Neural cell (in vitro differentiated cells): ENCODE data around the gene TSGA10IP. TPM values are rescaled to one million over a fixed set of nuclear protein-coding genes. Genes with fewer than 3 reads are reported as not detected.

Experiments used
- H2AFZ ChIP-seq: fragments of 200-600, 300-800 bp; sonication (generic), shearing (Covaris generic); 2 replicates; pipeline ENCODE4 v1.6.0; 2014; ENCODE audit warnings: low read depth, mild to moderate bottlenecking, antibody characterized with exemption, low read length, moderate library complexity
- H3F3A ChIP-seq: fragments of 200-600 bp; shearing (Covaris generic); 2 replicates; pipeline ENCODE4 v1.6.1; 2016; ENCODE audit warnings: mild to moderate bottlenecking, moderate library complexity, mixed read lengths, antibody characterized with exemption, low read length; ENCODE audit not compliant: insufficient read depth, poor library complexity, severe bottlenecking
- H3K27ac ChIP-seq: fragments of 200-600, 300-800 bp; sonication (generic), shearing (Covaris generic); 2 replicates; pipeline ENCODE4 v1.5.1; 2014; ENCODE audit warnings: mild to moderate bottlenecking, low read length, moderate library complexity
- H3K27me3 ChIP-seq: fragments of 300-800, 200-600 bp; sonication (generic), shearing (Covaris generic); 2 replicates; pipeline ENCODE4 v1.6.0; 2014; ENCODE audit warnings: mild to moderate bottlenecking, low read depth, low read length, moderate library complexity; ENCODE audit not compliant: insufficient read depth
- H3K36me3 ChIP-seq: fragments of 300-800, 200-600 bp; sonication (generic), shearing (Covaris generic); 2 replicates; pipeline ENCODE4 v1.5.1; 2014; ENCODE audit warnings: mild to moderate bottlenecking, antibody characterized with exemption, low read length, moderate library complexity; ENCODE audit not compliant: insufficient read depth
- H3K4me2 ChIP-seq: fragments of 300-800, 200-600 bp; sonication (generic), shearing (Covaris generic); 2 replicates; pipeline ENCODE4 v1.6.0; 2014; ENCODE audit warnings: mild to moderate bottlenecking, low read length
- H3K4me3 ChIP-seq: fragments of 300-800, 200-600 bp; sonication (generic), shearing (Covaris generic); 2 replicates; pipeline ENCODE4 v1.5.1; 2014; ENCODE audit warnings: mild to moderate bottlenecking, low read length, moderate library complexity
- H3K79me2 ChIP-seq: fragments of 200-600 bp; shearing (Covaris generic); replicated peaks from 2 replicates; pipeline ENCODE4 v1.6.0; 2014; ENCODE audit warnings: mild to moderate bottlenecking, low read length, moderate library complexity; ENCODE audit not compliant: insufficient read depth
- H3K9ac ChIP-seq: fragments of 300-800, 200-600 bp; sonication (generic), shearing (Covaris generic); 2 replicates; pipeline ENCODE4 v1.6.1; 2016; ENCODE audit warnings: mild to moderate bottlenecking, low read length, mixed read lengths
- H3K9me2 ChIP-seq: fragments of 200-600 bp; shearing (Covaris generic); 2 replicates; pipeline ENCODE4 v1.6.1; 2016; ENCODE audit warnings: mild to moderate bottlenecking, low read length, mixed read lengths; ENCODE audit not compliant: insufficient read depth
- H3K9me3 ChIP-seq: fragments of 200-600, 300-800 bp; sonication (generic), shearing (Covaris generic); 2 replicates; pipeline ENCODE4 v1.6.1; 2016; ENCODE audit warnings: mild to moderate bottlenecking, mixed run types, low read length, moderate library complexity, mixed read lengths
- H4K20me1 ChIP-seq: fragments of 200-600 bp; shearing (Covaris generic); 2 replicates; pipeline ENCODE4 v1.6.1; 2016; ENCODE audit warnings: mild to moderate bottlenecking, mixed run types; ENCODE audit not compliant: insufficient read depth
- EP300 ChIP-seq: fragments of 450-650 bp; conservative IDR thresholded peaks from 2 replicates; pipeline ENCODE4 v1.6.1; 2014; ENCODE audit warnings: antibody characterized with exemption, mild to moderate bottlenecking, moderate library complexity; ENCODE audit not compliant: poor library complexity, severe bottlenecking
- EZH2 ChIP-seq: fragments of 200-600, 300-800 bp; shearing (Covaris generic), sonication (generic); IDR thresholded peaks from 2 replicates; pipeline ENCODE4 v1.6.1; 2014; ENCODE audit warnings: antibody characterized with exemption, low read length, borderline replicate concordance, mild to moderate bottlenecking; ENCODE audit not compliant: insufficient read depth, poor library complexity, severe bottlenecking
- MXI1 ChIP-seq: fragments of 450-650 bp; conservative IDR thresholded peaks from 2 replicates; pipeline ENCODE4 v1.6.1; 2014; ENCODE audit warnings: antibody characterized with exemption, mild to moderate bottlenecking; ENCODE audit not compliant: poor library complexity, severe bottlenecking
- POLR2AphosphoS5 ChIP-seq: IDR thresholded peaks from 2 replicates; pipeline ENCODE4 v1.6.1; 2012
- RAD21 ChIP-seq: fragments of 450-650 bp; conservative IDR thresholded peaks from 2 replicates; pipeline ENCODE4 v1.6.1; 2014; ENCODE audit warnings: antibody characterized with exemption, mild to moderate bottlenecking, moderate library complexity
- REST ChIP-seq: IDR thresholded peaks from 2 replicates; pipeline ENCODE4 v1.6.1; 2012; ENCODE audit warnings: borderline replicate concordance
- SMC3 ChIP-seq: fragments of 450-650 bp; conservative IDR thresholded peaks from 2 replicates; pipeline ENCODE4 v1.6.1; 2014; ENCODE audit warnings: antibody characterized with exemption, mild to moderate bottlenecking, moderate library complexity; ENCODE audit not compliant: poor library complexity
- TAF1 ChIP-seq: IDR thresholded peaks from 2 replicates; pipeline ENCODE4 v1.6.1; 2012; ENCODE audit warnings: low read depth
- polyA plus RNA-seq: library from polyadenylated mRNA; depleted of rRNA; stranded (reverse); fragments of >200 nt; gene quantifications from 2 replicates; pipeline ENCODE4 v1.2.3, GENCODE V29; 2014
- TF ChIP-seq, protein P1 (sequence below): fragments of 450-650 bp; IDR thresholded peaks from 2 replicates; pipeline ENCODE4 v1.5.1; 2014; ENCODE audit warnings: antibody characterized with exemption, mild to moderate bottlenecking, moderate library complexity; ENCODE audit not compliant: poor library complexity, severe bottlenecking

Gene TSGA10IP
- polyA plus RNA-seq, 1 donor from 2014 or later: 0.53 TPM

DNA sequence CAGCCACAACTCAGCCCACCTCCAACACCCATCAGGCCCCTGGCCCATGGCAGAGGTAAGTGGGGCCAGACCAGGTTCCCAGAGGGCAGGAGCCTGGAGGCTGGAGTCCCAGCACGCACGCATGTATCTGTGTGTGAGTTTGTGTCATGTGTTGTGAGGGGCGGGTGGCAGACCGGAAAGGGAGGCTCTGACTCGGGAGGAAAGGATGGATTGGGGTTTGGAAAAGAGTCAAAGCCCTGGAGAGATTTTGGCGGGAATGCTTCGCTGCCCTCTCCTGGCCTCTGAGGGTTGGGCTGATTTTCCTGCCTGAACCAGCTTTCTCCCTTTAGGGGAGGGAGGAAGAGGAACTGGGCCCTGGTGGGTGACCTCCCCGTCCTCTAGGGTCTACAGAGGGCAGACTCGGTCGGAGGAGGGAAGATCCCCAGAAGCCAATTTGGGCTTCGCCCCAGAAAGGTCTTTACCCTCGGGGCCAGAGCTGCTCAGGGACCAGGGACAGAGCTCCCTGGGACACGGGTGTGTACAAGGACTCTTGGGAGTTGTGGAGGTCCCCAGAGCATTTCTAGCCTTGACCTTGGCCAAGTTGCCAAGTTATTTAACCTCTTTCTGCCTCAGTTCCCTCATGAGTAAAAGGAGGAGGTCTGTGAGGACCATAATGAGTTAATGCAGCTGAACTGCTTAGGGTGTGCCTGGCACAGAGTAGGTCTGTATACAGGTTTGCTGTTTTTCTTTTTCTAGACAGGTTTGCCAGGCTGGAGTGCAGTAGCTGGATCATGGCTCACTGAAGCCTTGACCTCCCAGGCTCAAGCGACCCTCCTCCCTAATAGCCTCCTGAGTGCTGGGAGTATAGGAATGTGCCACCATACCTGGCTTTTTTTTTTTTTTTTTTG, 33.4 kb upstream of the TSGA10IP start:
- Histone ChIP-seq H2AFZ (no peak overlapping the region), H3K4me3 (no peak overlapping the region), H3K9me2 (no peaks in the 10 kb centered on the region), H3K27me3 (peaks cover 2% of the 10 kb centered on the region), H3K4me2 (no peak overlapping the region), H3K79me2 (no peaks in the 10 kb centered on the region), H4K20me1 (no peaks in the 10 kb centered on the region), H3K9ac (no peak overlapping the region), H3K27ac (no peak overlapping the region), H3K36me3 (no peaks in the 10 kb centered on the region), H3F3A (no peaks in the 10 kb centered on the region), H3K9me3 (no peaks in the 10 kb centered on the region)
- TF ChIP-seq REST: no peak
- no peak for TF ChIP-seq EZH2
- TF ChIP-seq TAF1: no peak
- TF ChIP-seq, protein P1, sequence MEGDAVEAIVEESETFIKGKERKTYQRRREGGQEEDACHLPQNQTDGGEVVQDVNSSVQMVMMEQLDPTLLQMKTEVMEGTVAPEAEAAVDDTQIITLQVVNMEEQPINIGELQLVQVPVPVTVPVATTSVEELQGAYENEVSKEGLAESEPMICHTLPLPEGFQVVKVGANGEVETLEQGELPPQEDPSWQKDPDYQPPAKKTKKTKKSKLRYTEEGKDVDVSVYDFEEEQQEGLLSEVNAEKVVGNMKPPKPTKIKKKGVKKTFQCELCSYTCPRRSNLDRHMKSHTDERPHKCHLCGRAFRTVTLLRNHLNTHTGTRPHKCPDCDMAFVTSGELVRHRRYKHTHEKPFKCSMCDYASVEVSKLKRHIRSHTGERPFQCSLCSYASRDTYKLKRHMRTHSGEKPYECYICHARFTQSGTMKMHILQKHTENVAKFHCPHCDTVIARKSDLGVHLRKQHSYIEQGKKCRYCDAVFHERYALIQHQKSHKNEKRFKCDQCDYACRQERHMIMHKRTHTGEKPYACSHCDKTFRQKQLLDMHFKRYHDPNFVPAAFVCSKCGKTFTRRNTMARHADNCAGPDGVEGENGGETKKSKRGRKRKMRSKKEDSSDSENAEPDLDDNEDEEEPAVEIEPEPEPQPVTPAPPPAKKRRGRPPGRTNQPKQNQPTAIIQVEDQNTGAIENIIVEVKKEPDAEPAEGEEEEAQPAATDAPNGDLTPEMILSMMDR: peak; percentile 31

GRCh38 chr11:65912845-65913244, 32.4 kb upstream of the TSGA10IP start:
- H3K27me3 ChIP-seq: no peaks in the 10 kb centered on the region
- no peaks in the 10 kb centered on the region for H4K20me1 ChIP-seq
- H3K4me3 ChIP-seq: no peak overlapping the region
- H3K9ac ChIP-seq: no peak overlapping the region
- H3K27ac ChIP-seq: no peak overlapping the region
- no peaks in the 10 kb centered on the region for H3K9me3 ChIP-seq
- no peaks in the 10 kb centered on the region for H3K9me2 ChIP-seq
- H3F3A ChIP-seq: no peaks in the 10 kb centered on the region
- H2AFZ ChIP-seq: no peak overlapping the region
- peaks cover 3% of the 10 kb centered on the region for H3K79me2 ChIP-seq
- no peak for TF ChIP-seq SMC3
- no peak for TF ChIP-seq REST
- no peak for TF ChIP-seq TAF1
- TF ChIP-seq RAD21: no peak
- TF ChIP-seq POLR2AphosphoS5: no peak
- TF ChIP-seq EP300: no peak
- TF ChIP-seq, protein P1: no peak
- TF ChIP-seq EZH2: no peak
- TF ChIP-seq MXI1: no peak
- no peaks in the 10 kb centered on the region for H3K36me3 ChIP-seq
- no peak overlapping the region for H3K4me2 ChIP-seq
